Activated naive CD8-positive, alpha-beta T cell treated with anti-CD3 and anti-CD28 coated beads, Interleukin-2, amount 50 U/mL, for 16 hours (primary cell): ENCODE measurements around the gene INPPL1.
"Not testable (repeated sequence)": the region's sequence is repeated elsewhere in the genome, so short reads cannot be mapped to it uniquely, and the experiment has no call there.

Source experiments
- DNase-seq: peaks from one replicate; pipeline ENCODE4 v3.0.0-alpha.2; 2020; ENCODE audit warnings: low read depth, low spot score

Gene INPPL1

GRCh38 chr11:72224564-72225410 is at the start of gene INPPL1:
Gene INPPL1 (plus strand): TSS chr11:72224767. CDS start chr11:72224985, 218 bp downstream.
- no peak for DNase-seq

- DNase-seq = no peak
These were observed 46.9 kb upstream of the INPPL1 start for GRCh38 chr11:72177656-72178055.

DNA sequence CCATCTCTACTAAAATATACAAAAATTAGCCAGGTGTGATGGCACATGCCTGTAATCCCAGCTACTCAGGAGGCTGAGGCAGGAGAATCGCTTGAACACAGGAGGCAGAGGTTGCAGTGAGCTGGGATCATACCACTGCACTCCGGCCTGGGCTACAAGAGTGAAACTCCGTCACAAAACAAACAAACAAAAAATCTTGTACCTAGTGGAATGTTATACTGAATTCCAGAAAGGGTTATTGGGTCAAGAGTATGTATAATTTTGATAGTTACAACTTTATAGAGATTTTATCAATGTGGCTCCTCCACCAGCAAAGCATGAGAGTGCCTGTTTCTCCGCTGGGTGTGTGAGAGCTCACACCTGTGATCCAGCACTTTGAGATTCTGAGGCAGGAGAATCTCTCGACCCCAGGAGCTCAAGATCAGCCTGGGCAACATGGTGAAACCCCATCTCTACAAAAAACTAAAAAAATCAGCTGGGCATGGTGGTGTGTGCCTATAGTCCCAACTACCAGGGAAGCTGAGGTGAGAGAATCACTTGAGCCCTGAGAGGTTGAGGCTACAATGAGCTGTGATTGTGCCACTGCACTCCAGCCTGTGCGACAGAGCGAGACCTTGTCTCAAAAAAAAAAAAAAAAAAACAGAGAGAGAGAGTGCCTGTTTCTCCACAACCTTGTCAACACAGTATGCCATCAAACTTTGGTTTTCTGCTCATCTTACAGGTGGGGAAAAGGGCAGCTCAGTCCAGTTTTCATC is 45.3 kb upstream of the INPPL1 start:
- DNase-seq = no peak

DNA sequence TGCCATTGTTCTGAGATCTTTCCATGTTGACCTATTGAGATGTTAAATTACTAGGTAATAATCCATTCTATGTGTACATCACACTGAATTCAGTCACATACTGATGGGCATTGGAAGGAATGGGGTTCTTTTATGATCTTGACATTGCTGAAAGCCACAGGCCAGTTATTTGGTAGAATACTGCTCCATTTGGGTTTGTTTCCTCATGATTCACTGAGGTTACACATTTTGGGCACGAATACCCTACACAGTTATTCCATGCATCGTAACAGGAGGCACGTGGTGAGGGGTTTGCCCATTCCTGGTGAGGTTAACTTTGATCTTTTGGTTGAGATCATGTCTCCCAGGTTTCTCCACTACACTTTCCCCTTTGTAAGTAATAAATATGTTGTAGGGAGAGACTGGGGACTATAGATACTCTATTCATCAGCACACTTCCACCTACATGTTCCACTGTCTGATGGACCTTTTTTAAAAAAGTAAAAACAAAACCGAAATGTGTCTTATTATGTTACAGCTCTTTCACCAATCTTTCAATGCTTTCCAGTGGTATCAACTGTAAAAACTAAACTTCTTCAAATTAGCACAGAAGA is 44.7 kb upstream of the INPPL1 start:
- no peak for DNase-seq

DNA sequence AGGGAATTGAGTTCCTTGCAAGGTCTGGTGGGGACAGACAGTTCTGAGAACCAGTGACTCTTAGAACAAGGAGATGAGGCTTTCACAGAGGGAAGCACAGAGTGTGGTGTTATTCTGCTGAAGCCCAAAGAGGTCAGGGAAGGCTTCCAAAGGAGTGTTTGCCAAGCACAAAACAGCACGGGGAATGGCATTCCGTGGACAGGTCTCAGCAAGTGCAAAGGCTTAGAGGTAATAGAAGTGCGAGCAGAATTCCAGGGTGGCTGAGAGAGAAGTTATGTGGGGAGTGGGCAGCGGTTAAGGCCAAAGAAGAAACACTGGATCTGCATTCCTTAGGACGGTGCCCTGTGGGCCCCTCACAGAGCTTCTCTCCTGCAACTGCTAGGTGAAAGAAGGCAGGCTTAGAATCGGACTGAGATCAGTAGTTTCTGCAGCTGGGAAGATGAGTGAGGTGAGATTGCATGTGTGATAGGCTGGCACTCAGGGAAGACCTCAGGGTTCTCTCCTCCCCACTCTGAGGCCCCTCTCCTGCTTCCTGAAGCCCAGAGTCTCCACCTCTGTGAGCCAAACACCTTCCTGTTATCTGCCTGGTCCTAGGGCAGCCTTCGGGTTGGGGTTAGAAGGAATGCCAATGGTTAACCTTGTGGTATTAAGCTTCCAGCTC is 43.5 kb upstream of the INPPL1 start:
- not testable (repeated sequence) for DNase-seq

DNA sequence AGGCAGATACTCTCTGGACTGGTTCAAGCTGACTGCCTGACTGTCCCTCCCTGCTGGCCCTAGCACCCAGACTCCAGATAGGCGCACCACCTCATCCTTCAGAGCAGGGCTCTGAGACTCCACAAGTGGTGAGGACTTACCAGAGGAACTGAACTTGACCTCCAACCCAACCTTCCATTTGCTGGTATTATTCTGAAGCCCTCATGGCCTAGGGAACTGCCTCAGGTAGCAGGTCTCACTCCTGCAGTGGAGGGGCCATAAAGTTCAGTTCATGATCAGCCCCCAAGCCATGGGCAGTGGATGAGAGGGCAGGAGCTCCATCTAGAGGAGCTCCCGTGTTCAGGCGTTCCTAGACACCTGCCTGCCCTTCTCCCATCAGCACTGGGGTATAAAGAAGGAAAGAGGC is 43.0 kb upstream of the INPPL1 start:
- not testable (repeated sequence) for DNase-seq

DNA sequence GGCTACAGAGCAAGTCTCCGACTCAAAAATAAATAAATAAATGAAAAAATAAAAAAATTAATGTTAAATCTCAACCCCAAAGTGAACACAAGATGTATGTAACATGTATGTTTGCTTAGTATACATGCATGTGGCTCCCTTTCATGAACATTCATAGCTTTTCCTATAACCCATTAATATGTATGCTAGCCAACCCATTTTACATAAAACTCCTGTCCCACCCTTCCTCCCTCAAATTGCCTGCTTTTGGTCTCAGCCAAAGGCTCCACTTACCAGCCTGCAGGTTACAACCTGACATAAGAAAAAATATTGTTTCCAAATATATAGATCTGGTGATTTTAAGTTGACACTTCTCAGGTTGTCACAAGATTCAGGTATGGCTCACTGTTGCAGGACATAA is 36.3 kb upstream of the INPPL1 start:
- DNase-seq = no peak

- no peak for DNase-seq
These were observed 34.9 kb upstream of the INPPL1 start for GRCh38 chr11:72189455-72190250.

DNA sequence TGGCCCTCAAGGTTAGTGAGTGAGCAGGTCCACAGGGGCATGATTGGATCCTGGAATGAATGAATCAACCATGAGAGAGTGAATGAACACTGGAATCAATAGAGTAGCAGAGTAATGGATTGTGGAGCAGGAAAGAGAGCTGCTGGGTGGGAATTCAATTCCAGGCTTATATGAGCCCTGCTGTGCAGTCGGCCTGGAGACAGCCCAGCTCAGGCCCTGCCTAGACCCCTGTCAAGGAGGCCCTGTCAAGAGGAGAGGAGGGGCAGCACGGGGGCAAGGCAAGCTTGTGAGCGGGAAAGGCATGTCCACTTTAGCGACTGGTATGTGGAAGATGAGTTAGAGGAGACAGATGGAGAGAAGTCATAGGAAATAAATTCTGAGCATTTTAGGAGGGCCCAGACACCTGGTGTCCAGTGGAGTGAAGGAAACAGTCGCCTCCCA is 33.9 kb upstream of the INPPL1 start:
- no peak for DNase-seq

DNA sequence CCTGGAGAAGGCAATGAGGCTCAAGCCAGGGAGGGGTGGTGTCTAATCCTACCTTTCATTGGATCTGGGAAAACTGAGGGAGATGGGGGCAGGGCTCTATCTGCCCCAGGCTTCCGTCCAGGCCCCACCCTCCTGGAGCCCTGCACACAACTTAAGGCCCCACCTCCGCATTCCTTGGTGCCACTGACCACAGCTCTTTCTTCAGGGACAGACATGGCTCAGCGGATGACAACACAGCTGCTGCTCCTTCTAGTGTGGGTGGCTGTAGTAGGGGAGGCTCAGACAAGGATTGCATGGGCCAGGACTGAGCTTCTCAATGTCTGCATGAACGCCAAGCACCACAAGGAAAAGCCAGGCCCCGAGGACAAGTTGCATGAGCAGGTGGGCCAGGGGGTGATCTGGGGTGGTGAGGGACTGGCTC is 32.6 kb upstream of the INPPL1 start, which contains the start of gene FOLR1:
TSS of gene FOLR1 (plus strand) at position 180 of the 421 bp plus-strand sequence. CDS start at position 214, 34 bp downstream.
- DNase-seq = no peak

DNA sequence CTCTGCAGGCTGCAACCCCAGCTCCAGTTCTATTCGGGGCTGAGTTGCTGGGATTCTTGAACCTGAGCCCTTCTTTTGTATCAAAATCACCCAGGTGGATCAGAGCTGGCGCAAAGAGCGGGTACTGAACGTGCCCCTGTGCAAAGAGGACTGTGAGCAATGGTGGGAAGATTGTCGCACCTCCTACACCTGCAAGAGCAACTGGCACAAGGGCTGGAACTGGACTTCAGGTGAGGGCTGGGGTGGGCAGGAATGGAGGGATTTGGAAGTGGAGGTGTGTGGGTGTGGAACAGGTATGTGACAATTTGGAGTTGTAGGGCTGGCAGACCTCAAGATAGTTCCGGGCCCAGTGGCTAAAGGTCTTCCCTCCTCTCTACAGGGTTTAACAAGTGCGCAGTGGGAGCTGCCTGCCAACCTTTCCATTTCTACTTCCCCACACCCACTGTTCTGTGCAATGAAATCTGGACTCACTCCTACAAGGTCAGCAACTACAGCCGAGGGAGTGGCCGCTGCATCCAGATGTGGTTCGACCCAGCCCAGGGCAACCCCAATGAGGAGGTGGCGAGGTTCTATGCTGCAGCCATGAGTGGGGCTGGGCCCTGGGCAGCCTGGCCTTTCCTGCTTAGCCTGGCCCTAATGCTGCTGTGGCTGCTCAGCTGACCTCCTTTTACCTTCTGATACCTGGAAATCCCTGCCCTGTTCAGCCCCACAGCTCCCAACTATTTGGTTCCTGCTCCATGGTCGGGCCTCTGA is 28.9 kb upstream of the INPPL1 start:
- DNase-seq = no peak

- not testable (repeated sequence) for DNase-seq
These were observed 23.1 kb upstream of the INPPL1 start for GRCh38 chr11:72201445-72201844.

DNA sequence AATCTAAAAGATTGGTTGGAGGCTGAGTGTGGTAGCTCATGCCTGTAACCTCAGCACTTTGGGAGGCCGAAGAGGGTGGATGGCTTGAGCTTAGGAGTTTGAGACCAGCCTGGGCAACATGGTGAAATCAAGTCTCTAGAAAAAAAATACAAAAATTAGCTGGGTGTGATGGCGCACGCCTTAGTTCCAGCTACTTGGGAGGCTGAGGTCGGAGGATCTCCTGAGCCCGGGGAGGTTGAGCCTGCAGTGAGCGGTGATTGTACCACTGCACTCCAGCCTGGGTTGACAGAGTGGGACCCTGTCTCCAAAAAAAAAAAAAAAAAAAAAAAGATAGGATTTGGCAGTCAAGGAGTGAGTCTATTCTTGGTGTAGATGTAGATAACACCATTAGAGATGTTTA is 22.0 kb upstream of the INPPL1 start:
- no peak for DNase-seq

GRCh38 chr11:72203163-72203562 is 21.4 kb upstream of the INPPL1 start:
- no peak for DNase-seq

DNA sequence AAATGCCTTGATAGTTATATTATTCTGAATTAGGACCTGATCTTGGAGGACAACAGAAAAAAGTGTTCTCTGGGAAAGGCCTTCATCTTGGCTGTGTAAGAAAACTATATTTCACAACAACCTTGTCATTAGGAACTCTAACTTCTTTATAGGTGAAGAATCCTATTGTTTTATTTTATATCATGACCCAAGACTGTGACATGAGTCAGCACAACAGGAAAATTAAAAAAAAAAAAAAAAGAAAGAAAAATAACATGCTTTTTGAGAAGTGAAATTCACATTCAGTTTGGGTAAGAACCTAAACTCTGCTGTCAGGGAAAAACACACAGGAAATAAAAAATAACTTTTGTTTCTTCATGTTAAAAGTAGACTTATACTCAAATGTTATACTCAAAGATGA is 19.7 kb upstream of the INPPL1 start:
- DNase-seq = no peak

DNA sequence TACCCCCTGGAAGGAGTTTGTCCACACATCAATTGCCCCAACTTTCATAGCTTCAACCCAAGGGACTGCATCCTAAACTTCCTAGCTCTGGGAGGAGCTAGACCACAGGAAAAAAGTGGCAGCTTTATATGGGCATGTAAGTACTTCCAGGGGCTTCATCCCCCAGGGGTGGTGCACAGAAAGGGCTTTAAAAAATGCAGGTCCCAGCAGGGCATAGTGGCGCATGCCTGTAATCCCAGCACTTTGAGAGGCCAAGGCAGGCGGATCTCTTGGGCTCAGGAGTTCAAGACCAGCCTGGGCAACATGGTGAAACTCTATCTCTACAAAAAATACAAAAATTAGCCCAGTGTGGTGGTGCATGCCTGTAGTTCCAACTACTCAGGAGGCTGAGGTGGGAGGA is 17.8 kb upstream of the INPPL1 start:
- DNase-seq = not testable (repeated sequence)

- DNase-seq = no peak
These were observed 16.3 kb upstream of the INPPL1 start for GRCh38 chr11:72208281-72208680.

DNA sequence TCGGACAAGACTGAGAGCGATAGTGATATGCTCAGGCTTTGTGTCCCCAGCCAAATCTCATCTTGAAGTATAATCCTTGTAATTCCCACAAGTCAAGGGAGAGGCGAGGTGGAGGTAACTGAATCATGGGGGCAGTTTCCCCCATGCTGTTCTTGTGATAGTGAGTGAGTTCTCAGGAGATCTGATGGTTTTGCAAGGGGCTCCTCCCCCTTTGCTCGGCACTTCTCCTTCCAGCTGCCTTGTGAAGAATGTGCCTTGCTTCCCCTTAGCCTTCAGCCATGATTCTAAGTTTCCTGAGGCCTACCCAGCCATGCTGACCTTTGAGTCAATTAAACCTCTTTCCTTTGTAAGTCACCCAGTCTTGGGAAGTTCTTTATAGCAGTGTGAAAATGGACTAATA is 15.5 kb upstream of the INPPL1 start:
- DNase-seq = no peak

DNA sequence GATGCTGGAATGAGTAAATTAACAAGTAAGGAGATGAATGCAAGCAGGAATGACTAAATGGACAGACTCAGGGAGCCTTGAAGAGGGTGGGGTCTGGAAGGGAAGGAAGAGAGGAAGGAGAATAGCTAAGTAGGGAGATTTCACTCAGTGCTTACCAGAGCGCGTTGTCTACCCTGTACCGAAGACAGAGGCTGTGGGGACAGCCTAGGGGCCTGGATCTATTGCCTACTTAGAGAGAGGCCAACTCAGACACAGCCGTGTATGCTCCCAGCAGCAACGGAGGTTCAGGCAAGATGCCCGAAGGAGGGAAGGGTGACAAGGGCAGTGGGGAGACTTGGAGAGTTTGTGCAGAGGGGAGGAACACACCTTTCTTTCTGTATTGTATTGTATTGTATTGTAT is 7.9 kb upstream of the INPPL1 start, which contains the start of gene FOLR2:
TSS of gene FOLR2 (plus strand) at position 157 of the 400 bp plus-strand sequence. CDS start 1,791 bp downstream, outside the sequence.
- DNase-seq = no peak

DNA sequence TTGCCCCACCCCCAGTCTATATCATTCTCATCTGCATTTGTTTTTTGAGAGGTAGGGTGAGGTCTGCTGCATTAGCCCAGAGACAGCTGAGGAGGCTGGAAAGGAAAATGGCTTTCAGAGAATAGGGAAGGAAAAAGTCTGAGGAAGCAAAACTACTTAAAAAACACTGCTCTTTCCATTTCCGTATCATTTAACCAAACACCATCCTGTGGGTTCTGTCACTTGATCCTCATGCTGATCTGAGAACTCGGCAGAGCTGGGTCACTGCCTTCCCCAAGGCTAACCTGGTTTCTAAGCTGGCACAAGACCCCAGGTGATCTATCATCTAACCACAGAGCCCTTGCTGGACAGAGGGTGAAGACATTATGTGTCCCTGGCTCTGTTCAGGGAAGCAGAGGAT is 6.7 kb upstream of the INPPL1 start:
- DNase-seq = no peak
